Inflammatory macrophage (primary cell): ENCODE measurements around the gene TTLL11.
"Not testable (repeated sequence)": the region's sequence is repeated elsewhere in the genome, so short reads cannot be mapped to it uniquely, and the experiment has no call there.

Experiments used
- DNase-seq, 2 donors: peaks; one replicate each; pipeline ENCODE4 v3.0.0-alpha.2; 2020 to 2022

Gene TTLL11

GRCh38 chr9:121896545-121896943 is 196.6 kb downstream of the TTLL11 start:
- no peak for DNase-seq

GRCh38 chr9:121895818-121896544 is 197.1 kb downstream of the TTLL11 start:
- no peak for DNase-seq

GRCh38 chr9:121895358-121895757 is 197.8 kb downstream of the TTLL11 start:
- no peak for DNase-seq

- not testable (repeated sequence) for DNase-seq
Observed at GRCh38 chr9:121894380-121894779, 198.7 kb downstream of the TTLL11 start.

- no peak for DNase-seq
Observed at GRCh38 chr9:121893786-121894185, 199.3 kb downstream of the TTLL11 start.

GRCh38 chr9:121892706-121893105 is 200.4 kb downstream of the TTLL11 start:
- DNase-seq, result no peak

GRCh38 chr9:121890746-121891145 is 202.4 kb downstream of the TTLL11 start:
- DNase-seq, result no peak

GRCh38 chr9:121889990-121890563 is 203.0 kb downstream of the TTLL11 start:
- no peak for DNase-seq

- DNase-seq, result no peak
Observed at GRCh38 chr9:121888438-121888775, 204.7 kb downstream of the TTLL11 start.

GRCh38 chr9:121887553-121888437 is 205.3 kb downstream of the TTLL11 start:
- no peak for DNase-seq

GRCh38 chr9:121886759-121887485 is 206.2 kb downstream of the TTLL11 start:
- no peak for DNase-seq

- no peak for DNase-seq
Observed at GRCh38 chr9:121885345-121885901, 207.7 kb downstream of the TTLL11 start.

- no peak for DNase-seq
Observed at GRCh38 chr9:121884057-121884541, 209.0 kb downstream of the TTLL11 start.

GRCh38 chr9:121883281-121884056 is 209.6 kb downstream of the TTLL11 start:
- peak in 1 of 2 donors; percentile 14 for DNase-seq

GRCh38 chr9:121881920-121882500 is 211.1 kb downstream of the TTLL11 start:
- DNase-seq, result no peak

- DNase-seq, result no peak
Observed at GRCh38 chr9:121880343-121880898, 212.7 kb downstream of the TTLL11 start.

GRCh38 chr9:121878271-121878822 is 214.8 kb downstream of the TTLL11 start:
- no peak for DNase-seq

- DNase-seq, result no peak
Observed at GRCh38 chr9:121876658-121877271, 216.3 kb downstream of the TTLL11 start.

GRCh38 chr9:121876255-121876654 is 216.9 kb downstream of the TTLL11 start:
- DNase-seq, result no peak

GRCh38 chr9:121874524-121874923 is 218.6 kb downstream of the TTLL11 start:
- no peak for DNase-seq
